ENCODE data around the gene VPS13D. TPM values are rescaled to one million over a fixed set of nuclear protein-coding genes. Genes with fewer than 3 reads are reported as not detected.

The VPS13D gene
- total RNA-seq, 1 experiment from 2014 or later: 31.6 TPM

DNA sequence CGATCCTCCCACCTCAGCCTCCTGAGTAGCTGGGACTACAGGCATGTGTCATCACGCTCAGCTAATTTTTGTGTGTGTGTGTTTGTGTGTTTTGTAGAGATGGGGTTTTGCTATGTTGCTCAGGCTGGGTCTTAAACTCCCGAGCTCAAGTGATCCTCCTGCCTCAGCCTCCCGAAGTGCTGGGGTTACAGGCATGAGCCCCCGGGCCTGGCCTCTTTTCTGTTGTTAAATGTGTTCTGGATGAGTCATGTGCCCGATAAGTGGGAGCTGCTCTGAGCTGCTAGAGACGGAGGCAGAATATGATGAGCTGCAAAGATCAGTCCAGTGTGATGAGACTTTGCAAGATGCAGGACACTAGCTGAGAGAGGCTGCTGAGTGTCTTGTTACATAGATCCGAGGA lies 75.5 kb downstream of the VPS13D start:
- TF ChIP-seq EGR1 (IDR thresholded peaks at IDR 0.05; ENCODE audit: low read depth): no peak
- no peak for TF ChIP-seq CEBPB (IDR thresholded peaks at IDR 0.05; ENCODE audit: low read depth)
- TF ChIP-seq, protein P1, sequence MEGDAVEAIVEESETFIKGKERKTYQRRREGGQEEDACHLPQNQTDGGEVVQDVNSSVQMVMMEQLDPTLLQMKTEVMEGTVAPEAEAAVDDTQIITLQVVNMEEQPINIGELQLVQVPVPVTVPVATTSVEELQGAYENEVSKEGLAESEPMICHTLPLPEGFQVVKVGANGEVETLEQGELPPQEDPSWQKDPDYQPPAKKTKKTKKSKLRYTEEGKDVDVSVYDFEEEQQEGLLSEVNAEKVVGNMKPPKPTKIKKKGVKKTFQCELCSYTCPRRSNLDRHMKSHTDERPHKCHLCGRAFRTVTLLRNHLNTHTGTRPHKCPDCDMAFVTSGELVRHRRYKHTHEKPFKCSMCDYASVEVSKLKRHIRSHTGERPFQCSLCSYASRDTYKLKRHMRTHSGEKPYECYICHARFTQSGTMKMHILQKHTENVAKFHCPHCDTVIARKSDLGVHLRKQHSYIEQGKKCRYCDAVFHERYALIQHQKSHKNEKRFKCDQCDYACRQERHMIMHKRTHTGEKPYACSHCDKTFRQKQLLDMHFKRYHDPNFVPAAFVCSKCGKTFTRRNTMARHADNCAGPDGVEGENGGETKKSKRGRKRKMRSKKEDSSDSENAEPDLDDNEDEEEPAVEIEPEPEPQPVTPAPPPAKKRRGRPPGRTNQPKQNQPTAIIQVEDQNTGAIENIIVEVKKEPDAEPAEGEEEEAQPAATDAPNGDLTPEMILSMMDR (IDR thresholded peaks at IDR 0.05 in 2 of 3, conservative IDR thresholded peaks at IDR 0.05 in 1 of 3; ENCODE audit: borderline replicate concordance in 1 of 3, insufficient read depth in 1 of 3, low read depth in 2 of 3, low read length in 2 of 3): no peak
- TF ChIP-seq CBX3 (IDR thresholded peaks at IDR 0.05; ENCODE audit: low read depth): no peak
- TF ChIP-seq, protein P2, sequence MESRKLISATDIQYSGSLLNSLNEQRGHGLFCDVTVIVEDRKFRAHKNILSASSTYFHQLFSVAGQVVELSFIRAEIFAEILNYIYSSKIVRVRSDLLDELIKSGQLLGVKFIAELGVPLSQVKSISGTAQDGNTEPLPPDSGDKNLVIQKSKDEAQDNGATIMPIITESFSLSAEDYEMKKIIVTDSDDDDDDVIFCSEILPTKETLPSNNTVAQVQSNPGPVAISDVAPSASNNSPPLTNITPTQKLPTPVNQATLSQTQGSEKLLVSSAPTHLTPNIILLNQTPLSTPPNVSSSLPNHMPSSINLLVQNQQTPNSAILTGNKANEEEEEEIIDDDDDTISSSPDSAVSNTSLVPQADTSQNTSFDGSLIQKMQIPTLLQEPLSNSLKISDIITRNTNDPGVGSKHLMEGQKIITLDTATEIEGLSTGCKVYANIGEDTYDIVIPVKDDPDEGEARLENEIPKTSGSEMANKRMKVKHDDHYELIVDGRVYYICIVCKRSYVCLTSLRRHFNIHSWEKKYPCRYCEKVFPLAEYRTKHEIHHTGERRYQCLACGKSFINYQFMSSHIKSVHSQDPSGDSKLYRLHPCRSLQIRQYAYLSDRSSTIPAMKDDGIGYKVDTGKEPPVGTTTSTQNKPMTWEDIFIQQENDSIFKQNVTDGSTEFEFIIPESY (IDR thresholded peaks at IDR 0.05; ENCODE audit: extremely low read depth, insufficient replicate concordance, low read length): no peak
- no peak for TF ChIP-seq EZH2 (IDR thresholded peaks at IDR 0.05)
- no peak for TF ChIP-seq JUND (IDR thresholded peaks at IDR 0.05)
- TF ChIP-seq ZFX (IDR thresholded peaks at IDR 0.05): no peak
- no peak for TF ChIP-seq POLR2A (IDR thresholded peaks at IDR 0.05; ENCODE audit: borderline replicate concordance, extremely low read depth, insufficient read depth, insufficient read length)
- no peak for TF ChIP-seq SIN3A (IDR thresholded peaks at IDR 0.05; ENCODE audit: low read depth)
- ChIA-PET RAD21 (ENCODE audit: low non-redundant PET in 1 of 2, low total read pairs in 2 of 2, uncharacterized antibody in 2 of 2, unreplicated experiment in 2 of 2) (no interaction called here), POLR2A (no interaction called here), CTCF (no interaction called here)
- H3K9me3 ChIP-seq (ENCODE audit: control insufficient read depth in 1 of 2, insufficient read depth in 1 of 2, low read depth in 1 of 2, low read length in 2 of 2): peaks cover 0 to 6% of the 10 kb centered on the region in 2 experiments; a peak in 1 of 4 replicates
- no peak overlapping the region for H3K9ac ChIP-seq (ENCODE audit: low read length)
- H3K4me1 ChIP-seq (ENCODE audit: control insufficient read depth in 1 of 2, insufficient read depth in 2 of 2, low read length in 2 of 2): no peaks in the 10 kb centered on the region
- no peaks in the 10 kb centered on the region for H3K27me3 ChIP-seq (ENCODE audit: insufficient read depth, low read length)
- no peak overlapping the region for H3K27ac ChIP-seq (ENCODE audit: low read depth, low read length)
- no peaks in the 10 kb centered on the region for H3K9me2 ChIP-seq (ENCODE audit: insufficient read depth)
- no peak for ATAC-seq
- DNase-seq (ENCODE audit: low read depth, low spot score): no peak
- H2AFZ ChIP-seq (ENCODE audit: low read depth, low read length, poor library complexity, severe bottlenecking): no peak overlapping the region
- peaks cover 0 to 6% of the 10 kb centered on the region in 2 experiments; a peak in 1 of 4 replicates for H3K36me3 ChIP-seq (ENCODE audit: control insufficient read depth in 1 of 2, insufficient read depth in 2 of 2, low read length in 2 of 2)
- H4K20me1 ChIP-seq (ENCODE audit: insufficient read depth): no peaks in the 10 kb centered on the region
- no TSS peak for BruUV-seq (replicated peaks)
- intact Hi-C loops (cut with micrococcal nuclease): no loop called here
- H3K4me3 ChIP-seq (replicated peaks in 1 of 2; ENCODE audit: low read depth in 1 of 2, low read length in 2 of 2): no peak overlapping the region
- H3K4me2 ChIP-seq (ENCODE audit: low read length): no peak overlapping the region
- H3K79me2 ChIP-seq (ENCODE audit: insufficient read depth, low read length): no peaks in the 10 kb centered on the region

All from HCT116 (cell line).